Neural cell (in vitro differentiated cells): ENCODE measurements around the gene NAA38.

Experiments used
- EZH2 ChIP-seq: fragments of 200-600, 300-800 bp; shearing (Covaris generic), sonication (generic); IDR thresholded peaks from 2 replicates; pipeline ENCODE4 v1.6.1; 2014; ENCODE audit warnings: antibody characterized with exemption, low read length, borderline replicate concordance, mild to moderate bottlenecking; ENCODE audit not compliant: insufficient read depth, poor library complexity, severe bottlenecking
- POLR2AphosphoS5 ChIP-seq: IDR thresholded peaks from 2 replicates; pipeline ENCODE4 v1.6.1; 2012
- RAD21 ChIP-seq: fragments of 450-650 bp; conservative IDR thresholded peaks from 2 replicates; pipeline ENCODE4 v1.6.1; 2014; ENCODE audit warnings: antibody characterized with exemption, mild to moderate bottlenecking, moderate library complexity
- SMC3 ChIP-seq: fragments of 450-650 bp; conservative IDR thresholded peaks from 2 replicates; pipeline ENCODE4 v1.6.1; 2014; ENCODE audit warnings: antibody characterized with exemption, mild to moderate bottlenecking, moderate library complexity; ENCODE audit not compliant: poor library complexity
- TAF1 ChIP-seq: IDR thresholded peaks from 2 replicates; pipeline ENCODE4 v1.6.1; 2012; ENCODE audit warnings: low read depth
- TF ChIP-seq, protein P1 (sequence below): fragments of 450-650 bp; IDR thresholded peaks from 2 replicates; pipeline ENCODE4 v1.5.1; 2014; ENCODE audit warnings: antibody characterized with exemption, mild to moderate bottlenecking, moderate library complexity; ENCODE audit not compliant: poor library complexity, severe bottlenecking

DNA sequence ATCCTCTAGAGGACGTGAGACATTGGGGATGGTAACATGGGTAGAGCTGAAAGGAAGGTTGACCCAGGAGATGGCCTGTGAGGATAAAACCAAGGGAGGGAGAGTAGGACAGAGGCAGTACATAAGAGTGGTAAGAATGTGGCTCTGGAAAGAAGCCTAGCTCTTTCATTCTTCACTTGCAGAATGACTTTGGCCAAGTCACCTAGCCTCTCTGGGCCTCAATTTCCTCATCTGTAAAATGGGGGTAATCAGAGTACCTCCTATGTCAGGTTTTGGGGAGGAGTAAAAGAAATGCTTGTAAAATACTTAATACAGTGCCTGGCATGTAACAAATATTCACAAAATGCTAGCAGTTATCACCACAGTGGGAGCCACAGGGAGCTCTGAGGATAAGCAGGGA lies 16.5 kb downstream of the NAA38 start:
- TF ChIP-seq SMC3 (no peak), POLR2AphosphoS5 (no peak), EZH2 (no peak), RAD21 (no peak), TAF1 (no peak)
- TF ChIP-seq, protein P1, sequence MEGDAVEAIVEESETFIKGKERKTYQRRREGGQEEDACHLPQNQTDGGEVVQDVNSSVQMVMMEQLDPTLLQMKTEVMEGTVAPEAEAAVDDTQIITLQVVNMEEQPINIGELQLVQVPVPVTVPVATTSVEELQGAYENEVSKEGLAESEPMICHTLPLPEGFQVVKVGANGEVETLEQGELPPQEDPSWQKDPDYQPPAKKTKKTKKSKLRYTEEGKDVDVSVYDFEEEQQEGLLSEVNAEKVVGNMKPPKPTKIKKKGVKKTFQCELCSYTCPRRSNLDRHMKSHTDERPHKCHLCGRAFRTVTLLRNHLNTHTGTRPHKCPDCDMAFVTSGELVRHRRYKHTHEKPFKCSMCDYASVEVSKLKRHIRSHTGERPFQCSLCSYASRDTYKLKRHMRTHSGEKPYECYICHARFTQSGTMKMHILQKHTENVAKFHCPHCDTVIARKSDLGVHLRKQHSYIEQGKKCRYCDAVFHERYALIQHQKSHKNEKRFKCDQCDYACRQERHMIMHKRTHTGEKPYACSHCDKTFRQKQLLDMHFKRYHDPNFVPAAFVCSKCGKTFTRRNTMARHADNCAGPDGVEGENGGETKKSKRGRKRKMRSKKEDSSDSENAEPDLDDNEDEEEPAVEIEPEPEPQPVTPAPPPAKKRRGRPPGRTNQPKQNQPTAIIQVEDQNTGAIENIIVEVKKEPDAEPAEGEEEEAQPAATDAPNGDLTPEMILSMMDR = no peak
